ENCODE results near the gene IER5L.

GRCh38 chr9:129172816-129173215, 5.2 kb downstream of the IER5L start:
- TF ChIP-seq ZNF561 (tag by site-specific recombination; IDR thresholded peaks at IDR 0.05; ENCODE audit: borderline replicate concordance) = no peak
- no peak for TF ChIP-seq ZNF10 (tag by site-specific recombination; IDR thresholded peaks at IDR 0.05)
- no peak for TF ChIP-seq CTCF (tag by site-specific recombination; IDR thresholded peaks at IDR 0.05)
- TF ChIP-seq ZNF239 (tag by site-specific recombination; IDR thresholded peaks at IDR 0.05) = no peak
- TF ChIP-seq TCF7L2 (IDR thresholded peaks at IDR 0.05; ENCODE audit: borderline replicate concordance, low read depth, low read length) = no peak
